SK-N-SH (cell line): Measurements from ENCODE around the gene MBD4.
A peak's percentile ranks its signal among the peaks of the same experiment; 100 is the strongest.

Experiments used
- EP300 ChIP-seq, 2 experiments: IDR thresholded peaks; 2 replicates each; pipeline versions ENCODE4 v1.4.0 to v1.6.1; 2012; ENCODE audit warnings: borderline replicate concordance in 1 of 2, low read depth in 1 of 2, low read length in 1 of 2
- PBX3 ChIP-seq: IDR thresholded peaks from 2 replicates; pipeline ENCODE4; 2012
- REST ChIP-seq: IDR thresholded peaks from 2 replicates; pipeline ENCODE4 v1.6.1; 2012; ENCODE audit warnings: mild to moderate bottlenecking, low read depth, low read length, moderate library complexity
- RFX5 ChIP-seq: IDR thresholded peaks from 2 replicates; pipeline ENCODE4 v1.6.1; 2012; ENCODE audit warnings: mild to moderate bottlenecking, improper control_type of control experiment, low read length
- TAF1 ChIP-seq: IDR thresholded peaks from 2 replicates; pipeline ENCODE4 v1.6.1; 2012; ENCODE audit warnings: low read depth, mild to moderate bottlenecking, low read length, moderate library complexity, borderline replicate concordance
- TEAD4 ChIP-seq: IDR thresholded peaks from 2 replicates; pipeline ENCODE4 v1.4.0; 2012; ENCODE audit warnings: mild to moderate bottlenecking, borderline replicate concordance; ENCODE audit not compliant: insufficient read depth
- YY1 ChIP-seq: IDR thresholded peaks from 2 replicates; pipeline ENCODE4 v1.4.0; 2012; ENCODE audit warnings: low read depth, mild to moderate bottlenecking

GRCh38 chr3:129399145-129399894 lies 40.4 kb downstream of the MBD4 start:
- TF ChIP-seq RFX5 = peak; percentile 23; the same call in 1 of the 2 replicates
- no peak for TF ChIP-seq REST
- no peak for TF ChIP-seq PBX3
- no peak for TF ChIP-seq EP300 (IDR thresholded peaks at IDR 0.05; ENCODE audit: borderline replicate concordance in 1 of 2, low read depth in 1 of 2, low read length in 1 of 2)
- TF ChIP-seq TAF1 = no peak
- peak; percentile 58; the same call in 1 of the 2 replicates for TF ChIP-seq YY1
- TF ChIP-seq TEAD4 = no peak
